ENCODE measurements around the gene NFAT5.
"Not testable (repeated sequence)": the region's sequence is repeated elsewhere in the genome, so short reads cannot be mapped to it uniquely, and the experiment has no call there.

Gene NFAT5

DNA sequence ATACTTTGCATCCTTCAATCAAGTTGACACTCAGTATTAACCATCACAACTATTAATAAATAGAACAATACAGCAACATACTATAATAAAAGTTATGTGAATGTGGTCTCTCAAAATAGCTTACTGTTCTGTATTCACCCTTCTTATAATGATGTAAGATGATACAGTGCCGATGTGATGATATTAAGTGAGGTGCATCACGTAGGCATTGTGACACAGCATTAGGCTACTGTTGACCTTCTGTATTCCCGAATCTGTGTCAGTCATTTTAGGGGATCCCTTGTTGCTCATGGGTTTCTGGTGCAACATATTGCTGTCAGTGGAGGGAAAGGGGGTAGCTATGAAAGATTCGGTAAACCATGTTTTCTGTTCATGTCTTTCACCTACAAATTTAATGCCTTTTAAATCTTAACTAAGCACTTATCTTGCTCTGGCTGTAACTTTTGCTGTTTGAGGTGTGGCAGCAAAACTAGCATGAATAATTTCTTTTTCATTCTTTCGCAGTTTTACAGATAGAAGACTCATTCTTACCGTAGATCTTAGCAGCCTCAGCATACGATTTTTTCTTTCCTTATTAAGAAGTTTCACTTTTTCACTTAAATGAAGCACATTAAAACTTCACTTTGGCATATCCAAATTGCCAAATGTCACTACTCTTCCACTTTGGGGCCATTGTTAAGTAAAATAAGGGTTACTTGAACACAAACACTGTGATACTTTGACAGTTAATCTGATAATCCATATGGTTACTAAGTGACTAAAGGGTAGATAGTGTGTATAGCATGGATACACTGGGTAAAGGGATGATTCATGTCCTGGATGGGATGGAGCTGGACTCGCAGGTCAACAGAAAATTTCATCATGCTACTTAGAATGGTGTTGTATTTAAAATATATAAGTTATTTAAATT is 29.6 kb downstream of the NFAT5 start:
- no peak for DNase-seq

DNA sequence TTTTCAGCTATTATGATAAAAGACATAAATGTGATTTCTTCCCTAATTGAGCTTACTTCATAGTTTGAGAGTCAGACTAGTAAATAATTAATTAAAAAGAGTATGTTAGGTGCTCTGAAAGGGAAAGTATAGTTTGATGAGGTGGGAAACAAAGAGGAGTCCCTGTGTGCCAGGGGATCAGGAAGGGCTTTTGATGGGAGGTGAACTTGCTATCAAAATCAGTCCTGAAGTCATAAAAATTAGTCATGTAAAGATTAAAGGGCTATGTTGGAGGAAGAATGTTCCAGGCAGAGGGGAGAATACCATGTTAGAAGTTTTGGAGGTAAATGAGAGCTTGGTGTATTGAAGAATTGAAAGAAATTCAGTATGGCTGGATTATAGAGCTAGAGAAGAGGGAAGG is 31.0 kb downstream of the NFAT5 start:
- no peak for DNase-seq

DNA sequence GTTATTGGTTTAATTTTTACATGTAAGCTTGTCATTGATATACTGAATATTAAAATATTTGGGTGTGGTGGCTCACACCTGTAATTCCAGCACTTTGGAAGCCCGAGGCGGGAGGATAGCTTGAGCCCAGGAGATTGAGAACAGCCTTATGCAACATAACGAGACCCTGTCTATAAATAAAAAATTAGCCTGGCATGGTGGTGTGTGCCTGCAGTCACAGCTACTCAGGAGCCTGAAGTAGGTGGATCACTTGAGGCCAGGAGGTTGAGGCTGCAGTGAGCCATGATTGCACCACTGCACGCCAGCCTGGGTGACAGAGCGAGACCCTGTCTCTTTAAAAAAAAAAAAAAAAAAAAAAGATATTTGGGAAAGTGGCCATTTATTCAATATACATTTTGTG is 32.3 kb downstream of the NFAT5 start:
- no peak for DNase-seq

DNA sequence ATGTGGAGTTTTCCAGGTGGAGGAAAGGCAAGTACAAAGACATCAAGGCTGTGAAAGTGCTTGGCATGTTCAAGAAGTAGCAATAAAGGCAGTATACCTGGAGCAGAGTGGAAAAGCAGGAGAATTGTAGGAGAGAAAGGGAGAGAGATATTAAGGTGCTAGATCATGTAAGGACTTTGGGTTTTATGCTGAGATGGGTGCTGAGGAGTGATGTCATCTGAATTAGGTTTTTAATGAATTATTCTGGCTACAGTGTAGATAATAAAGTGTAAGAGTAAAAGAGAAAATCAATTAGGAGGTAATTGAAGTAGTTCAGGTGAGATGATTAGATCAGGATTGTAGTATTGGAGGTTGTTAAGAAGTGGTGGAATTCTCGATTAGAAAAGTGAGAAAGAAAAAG is 34.0 kb downstream of the NFAT5 start:
- no peak for DNase-seq

DNA sequence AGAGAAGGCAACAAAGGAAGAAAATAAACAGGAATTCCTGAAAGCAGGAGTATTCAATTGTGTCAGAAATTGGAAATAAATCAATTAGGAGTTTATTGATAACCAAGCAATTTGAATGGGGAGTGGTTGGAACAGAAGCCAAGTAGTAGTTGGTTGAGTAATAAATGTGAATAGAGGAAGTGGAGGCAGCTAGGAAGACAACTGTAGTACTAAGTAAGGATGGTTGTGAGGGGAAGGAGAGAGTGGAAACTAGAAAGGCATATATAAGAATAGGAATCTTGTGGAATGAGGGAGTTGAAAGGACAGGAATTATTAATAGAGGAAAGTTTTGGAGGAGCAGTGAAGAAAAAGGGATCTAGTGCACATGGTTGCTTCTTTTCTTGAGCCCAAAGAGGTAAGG is 34.4 kb downstream of the NFAT5 start:
- no peak for DNase-seq

DNA sequence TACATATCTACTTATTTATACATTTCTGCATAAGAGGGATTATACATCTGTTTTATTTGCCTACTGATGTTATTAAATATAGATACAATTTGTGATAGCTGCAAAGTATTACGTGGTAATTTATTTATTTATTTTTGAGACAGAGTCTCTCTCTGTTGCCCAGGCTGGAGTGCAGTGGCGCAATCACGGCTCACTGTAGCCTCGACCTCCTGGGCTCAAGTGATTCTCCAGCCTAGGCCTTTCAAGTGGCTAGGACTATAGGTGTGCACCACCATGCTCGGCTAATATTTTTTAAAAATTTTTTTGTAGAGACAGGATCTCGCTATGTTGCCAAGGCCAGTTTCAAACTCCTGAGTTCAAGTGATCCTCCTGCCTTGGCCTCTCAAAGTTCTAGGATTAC is 35.5 kb downstream of the NFAT5 start:
- no peak for DNase-seq

DNA sequence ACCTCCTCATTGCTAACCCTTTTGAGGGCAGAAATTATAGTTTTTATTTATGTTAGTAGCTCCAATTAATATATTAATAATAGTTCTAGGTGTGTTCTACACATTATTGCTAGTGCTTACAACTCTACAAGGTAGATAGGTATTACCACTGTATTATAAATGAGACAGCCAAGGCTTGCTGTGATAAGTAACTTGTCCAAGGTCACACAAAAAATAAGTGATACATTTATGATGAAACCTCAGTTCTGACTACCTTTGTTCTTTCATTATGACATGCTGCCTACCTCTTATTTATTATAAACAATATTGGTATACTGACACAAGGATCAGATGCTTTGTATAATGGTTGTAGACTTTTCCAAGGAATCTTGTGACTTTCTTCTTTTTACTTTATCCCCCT is 41.2 kb downstream of the NFAT5 start:
- DNase-seq, result no peak

DNA sequence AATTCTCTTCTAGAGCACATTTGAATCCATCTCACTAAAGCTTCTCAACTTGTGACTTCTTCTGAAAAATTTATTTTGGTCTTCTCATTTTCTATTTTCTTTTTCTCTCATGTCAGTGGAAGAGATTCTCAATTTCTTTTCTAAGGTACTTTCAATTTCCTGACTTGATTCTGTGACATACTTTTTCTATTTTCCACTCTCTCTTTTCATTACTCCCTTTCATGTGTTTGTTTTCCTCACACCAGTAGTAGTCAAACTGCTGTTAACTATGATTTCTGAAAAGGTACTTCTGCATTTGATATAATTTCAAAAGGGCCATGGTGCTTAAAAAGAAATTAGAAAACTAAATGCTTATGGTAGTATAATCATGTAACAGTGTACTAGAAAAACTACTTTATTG is 41.9 kb downstream of the NFAT5 start:
- no peak for DNase-seq

DNA sequence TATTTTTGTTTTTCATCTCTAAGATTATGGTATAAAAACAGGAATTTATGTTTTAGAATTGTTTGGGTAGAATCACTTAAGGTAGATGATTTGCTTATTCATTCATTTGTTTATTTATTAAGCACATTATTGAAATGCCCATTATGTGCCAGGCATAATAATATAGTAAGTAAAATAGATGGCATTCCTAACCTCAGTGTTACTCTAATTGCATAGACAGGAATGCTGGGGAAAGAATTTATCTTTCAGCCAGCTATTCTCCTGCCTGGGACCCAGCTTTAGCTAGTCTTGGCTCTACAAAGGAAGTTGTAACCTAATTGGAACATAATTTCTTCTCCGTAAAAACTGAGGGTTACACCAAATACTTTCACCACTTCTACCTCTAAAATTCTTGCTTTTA is 44.6 kb downstream of the NFAT5 start:
- DNase-seq, result no peak

DNA sequence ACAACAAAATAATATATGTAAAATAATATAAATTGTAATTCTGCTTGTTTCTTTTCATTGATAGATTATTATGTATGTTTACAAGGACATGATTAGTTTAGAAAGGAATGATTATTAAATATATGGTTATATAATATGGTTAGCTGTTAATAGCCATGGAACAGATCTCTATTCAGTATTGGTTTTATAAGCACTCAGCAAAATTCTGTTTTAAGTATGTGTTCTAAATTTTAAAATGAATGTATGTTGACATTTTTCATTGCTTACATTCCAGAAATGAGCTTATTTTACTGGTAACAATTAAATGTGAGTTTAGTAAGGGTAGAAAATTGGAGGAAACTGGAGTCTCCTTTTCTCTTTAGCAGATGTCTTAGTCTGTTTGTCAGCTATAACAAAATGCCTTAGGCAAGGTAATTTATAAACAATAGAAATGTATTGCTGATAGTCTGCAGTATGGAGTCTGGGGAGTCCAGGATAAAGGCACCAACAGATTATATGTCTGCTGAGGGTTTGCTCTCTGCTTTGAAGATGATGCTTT is 45.4 kb downstream of the NFAT5 start:
- no peak for DNase-seq

DNA sequence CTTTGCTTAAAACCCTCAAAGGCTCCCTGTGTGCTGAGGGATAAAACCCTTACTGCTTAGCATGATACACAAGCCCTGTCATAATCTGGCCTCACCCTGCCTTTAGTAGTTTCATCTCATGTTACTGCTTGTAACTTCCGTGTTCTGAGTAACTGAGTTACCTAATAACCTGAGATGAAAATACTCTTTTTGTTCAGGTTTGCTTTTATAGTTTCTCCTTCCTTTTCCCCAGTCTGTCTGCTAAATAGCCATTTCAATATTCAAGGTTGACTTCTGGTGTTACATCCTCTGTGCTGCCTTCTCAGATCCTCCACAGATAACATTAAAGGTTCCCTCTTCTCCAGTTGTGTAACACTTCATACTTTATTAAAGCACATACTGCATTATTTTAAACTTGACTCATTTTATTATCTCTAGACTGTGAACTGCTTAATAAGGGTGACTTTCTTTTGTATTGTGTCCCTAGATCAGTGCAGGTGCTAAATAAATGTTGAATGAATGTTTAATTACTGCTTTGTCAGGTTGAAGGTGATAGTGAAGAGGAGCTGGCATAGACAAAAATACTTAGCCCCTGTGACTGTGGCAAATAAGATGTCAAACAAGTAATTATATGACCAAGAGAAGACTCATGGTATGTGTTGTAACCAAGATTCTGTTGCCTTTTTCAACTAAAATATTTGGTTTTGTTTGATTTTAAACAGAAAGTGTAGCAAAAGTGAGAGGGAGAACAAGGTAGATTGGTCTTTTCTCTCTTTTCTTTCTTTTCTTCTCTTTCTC is 47.8 kb downstream of the NFAT5 start:
- no peak for DNase-seq

DNA sequence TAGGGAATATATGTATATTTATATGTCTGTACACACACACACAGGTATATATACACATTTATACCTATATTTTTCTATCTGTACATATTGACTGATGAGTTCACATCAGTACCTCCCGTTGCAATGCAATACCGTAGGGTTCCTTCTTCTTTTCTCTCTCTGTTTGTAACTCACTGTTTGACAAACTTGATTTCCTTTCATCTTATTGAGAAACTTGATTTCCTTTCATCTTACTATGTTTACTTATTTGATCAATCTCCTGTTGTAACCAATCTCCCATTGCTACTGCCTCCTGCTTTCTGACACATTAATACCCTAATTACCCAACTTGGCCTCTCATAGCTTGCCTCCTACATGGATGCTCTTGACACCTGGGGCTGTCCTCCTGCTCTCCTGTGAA is 49.8 kb downstream of the NFAT5 start:
- DNase-seq, result no peak

DNA sequence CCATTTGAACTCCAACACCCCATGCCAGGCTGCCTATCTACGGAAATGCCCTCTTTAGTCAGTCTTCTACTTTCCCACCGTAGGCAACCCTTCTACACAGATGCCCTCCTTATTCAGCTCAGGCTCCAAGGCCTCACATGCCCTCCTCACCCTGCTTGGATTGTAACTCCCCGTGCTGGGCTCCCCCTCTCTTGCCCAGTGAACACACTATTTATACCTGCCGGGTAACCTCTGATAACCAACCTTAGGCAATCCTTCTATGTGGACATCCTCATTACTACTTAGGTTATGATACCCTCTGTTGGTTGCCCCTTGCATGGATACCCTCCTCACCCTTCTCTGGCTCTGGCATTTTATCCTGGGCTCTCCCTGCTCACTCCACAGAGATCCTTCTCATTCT is 50.3 kb downstream of the NFAT5 start:
- DNase-seq, result no peak

DNA sequence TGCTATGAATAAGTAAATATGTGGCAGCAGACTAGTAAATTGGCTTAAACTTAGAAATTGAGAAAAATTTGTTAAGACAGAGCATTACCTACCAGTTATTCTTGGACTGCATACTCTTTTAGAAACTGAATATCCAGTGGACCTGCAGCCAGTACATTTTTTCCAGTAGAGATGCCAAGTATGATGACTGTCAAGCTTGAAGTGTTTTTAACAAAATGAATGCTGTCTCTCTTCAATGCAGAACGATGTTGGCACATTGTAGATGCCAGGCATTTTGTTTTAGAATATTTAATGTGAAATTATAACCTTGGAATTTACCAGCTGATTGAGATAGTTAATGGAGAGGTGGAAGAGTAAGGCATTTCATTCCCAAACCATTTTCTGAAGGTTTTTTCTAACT is 52.5 kb downstream of the NFAT5 start:
- no peak for DNase-seq

DNA sequence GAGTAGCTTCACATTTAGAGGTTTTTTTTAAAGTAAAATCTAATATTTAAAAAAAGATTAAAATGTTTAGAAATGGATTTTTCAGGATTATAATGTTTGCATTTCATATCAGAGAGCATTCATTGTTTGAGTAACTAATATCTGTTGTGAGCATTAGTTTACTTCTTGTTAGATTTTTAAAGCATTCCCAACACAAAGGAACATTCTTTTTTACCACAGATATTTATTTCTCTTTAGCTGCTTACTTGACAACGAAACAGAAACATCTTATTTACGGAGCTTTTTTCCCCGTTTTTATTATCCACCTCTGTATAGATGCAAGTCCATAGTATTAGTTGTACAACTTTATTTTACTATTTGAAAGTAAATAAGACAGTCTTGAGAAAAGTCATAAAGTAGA is 53.0 kb downstream of the NFAT5 start:
- DNase-seq, result no peak

DNA sequence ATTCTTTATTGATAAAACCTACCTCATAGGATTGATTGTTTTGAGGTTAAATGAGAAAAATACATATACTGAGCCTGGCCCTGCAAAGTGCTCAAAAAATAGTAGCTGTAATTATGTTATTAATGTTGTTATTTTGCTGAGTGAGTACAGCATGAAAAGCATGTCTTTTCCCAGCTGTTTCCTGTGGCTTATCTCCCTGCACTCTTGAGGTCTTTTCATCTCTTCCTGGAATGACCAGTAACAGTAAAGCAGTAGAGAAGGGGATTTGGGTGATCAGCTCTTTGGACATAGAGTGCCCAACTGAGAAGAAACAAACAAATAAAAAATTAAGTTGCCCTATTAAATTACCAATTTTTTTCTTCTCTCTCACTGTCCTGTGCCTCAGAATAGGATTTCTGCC is 53.7 kb downstream of the NFAT5 start:
- no peak for DNase-seq

DNA sequence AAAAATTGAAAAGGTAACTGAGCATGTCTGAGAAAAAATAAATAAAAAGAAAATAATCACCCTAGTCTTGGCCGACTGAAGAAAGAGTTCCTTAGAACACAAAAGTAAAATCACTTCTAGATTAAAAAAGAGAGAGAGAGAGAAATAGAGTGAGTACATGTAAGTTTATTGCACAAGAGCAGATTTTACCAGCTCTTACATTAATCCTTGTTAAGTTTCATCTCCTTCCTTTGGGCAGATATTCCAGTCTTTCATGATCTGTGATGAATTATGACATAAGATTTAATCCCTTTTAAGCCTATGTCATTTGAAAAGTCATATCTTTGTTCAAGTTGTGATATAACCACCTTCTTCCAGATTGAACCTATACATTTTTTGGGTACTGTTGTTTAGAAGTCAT is 54.8 kb downstream of the NFAT5 start:
- no peak for DNase-seq

DNA sequence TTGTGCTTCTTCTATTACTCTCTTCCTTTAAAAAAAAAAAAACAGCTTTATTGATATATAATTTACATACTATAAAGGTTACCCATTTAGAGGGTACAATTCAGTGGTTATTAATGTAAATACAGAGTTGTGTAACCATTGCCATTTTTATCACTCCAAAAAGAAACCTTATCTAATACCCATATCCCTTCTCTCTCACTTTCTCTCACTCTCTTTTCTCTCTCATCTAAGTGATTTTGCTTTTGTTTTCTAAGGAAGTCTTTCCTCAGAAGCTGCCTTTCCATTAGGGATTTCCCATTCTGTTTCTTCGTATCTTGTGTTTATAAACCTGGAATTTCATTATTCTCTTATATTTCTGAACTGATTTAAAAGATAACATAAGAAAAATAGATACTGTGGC is 55.5 kb downstream of the NFAT5 start:
- no peak for DNase-seq

DNA sequence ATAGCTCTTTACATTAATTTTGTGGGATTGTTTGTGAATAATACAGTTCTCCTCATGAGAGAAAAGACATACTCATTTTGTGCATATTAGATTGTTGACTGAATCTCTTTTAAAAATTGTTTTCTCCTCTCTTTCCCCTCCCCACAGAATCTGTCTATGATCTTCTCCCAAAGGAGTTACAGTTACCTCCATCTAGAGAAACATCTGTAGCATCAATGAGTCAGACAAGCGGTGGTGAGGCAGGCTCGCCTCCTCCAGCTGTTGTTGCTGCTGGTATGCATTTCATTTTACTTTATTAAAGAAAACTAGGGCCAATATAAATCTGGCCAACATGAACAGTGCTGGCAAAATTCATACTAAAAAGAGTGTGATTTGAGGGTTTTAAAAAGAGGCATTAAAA is 60.5 kb downstream of the NFAT5 start:
- DNase-seq, result no peak

DNA sequence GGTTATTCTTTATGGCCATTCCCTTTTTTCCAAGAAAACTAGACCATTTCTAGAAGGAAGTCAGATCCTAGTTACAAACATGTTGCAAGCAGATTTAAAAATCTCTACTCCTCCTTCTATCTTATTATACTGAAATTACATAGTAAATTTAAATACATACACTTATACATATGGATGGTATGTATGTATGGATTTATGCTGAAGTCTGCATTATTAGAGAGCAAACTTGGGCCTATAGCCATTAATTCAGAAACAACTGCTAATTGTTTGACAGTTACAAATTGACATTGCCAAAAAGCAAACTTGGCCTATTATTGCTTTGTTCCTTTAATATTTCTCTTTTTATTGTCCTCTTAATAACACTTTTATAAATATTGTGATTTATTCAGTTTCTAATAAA is 67.1 kb downstream of the NFAT5 start:
- DNase-seq, result no peak

DNA sequence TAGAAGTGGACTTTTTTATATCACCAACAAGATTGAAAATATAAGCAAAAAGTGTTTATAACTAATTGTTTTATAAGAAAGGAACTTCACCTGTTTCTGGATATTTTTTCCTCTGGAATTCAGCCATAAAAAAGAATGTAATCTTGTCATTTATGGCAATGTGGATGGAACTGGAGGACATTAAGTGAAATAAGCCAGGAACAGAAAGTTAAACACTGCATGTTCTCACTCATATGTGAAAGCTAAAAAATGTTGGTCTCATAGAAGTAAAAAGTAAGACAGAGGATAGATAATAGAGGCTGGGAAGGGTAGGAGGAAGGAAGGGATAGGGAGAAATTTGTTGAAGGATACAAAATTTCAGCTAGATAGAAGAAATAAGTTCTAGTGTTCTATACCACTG is 67.6 kb downstream of the NFAT5 start:
- DNase-seq, result no peak

DNA sequence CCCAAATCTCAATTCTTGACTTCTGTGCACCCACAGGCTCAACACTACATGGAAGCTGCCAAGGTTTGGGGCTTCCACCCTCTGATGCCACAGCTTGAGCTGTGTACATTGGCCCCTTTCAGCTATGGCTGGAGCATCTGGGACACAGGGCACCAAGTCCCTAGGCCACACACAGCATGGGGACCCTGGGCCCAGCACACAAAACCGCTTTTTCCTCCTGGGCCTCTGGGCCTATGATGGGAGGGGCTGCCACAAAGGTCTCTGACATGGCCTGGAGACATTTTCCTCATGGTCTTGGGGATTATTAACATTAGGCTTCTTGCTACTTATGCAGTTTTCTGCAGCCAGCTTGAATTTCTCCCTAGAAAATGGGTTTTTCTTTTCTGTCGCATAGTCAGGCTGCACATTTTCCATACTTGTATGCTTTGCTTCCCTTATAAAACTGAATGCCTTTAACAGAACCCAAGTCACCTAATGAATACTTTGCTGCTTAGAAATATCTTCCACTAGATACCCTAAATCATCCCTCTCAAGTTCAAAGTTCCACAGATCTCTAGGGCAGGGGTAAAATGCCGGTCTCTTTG is 70.9 kb downstream of the NFAT5 start:
- not testable (repeated sequence) for DNase-seq

DNA sequence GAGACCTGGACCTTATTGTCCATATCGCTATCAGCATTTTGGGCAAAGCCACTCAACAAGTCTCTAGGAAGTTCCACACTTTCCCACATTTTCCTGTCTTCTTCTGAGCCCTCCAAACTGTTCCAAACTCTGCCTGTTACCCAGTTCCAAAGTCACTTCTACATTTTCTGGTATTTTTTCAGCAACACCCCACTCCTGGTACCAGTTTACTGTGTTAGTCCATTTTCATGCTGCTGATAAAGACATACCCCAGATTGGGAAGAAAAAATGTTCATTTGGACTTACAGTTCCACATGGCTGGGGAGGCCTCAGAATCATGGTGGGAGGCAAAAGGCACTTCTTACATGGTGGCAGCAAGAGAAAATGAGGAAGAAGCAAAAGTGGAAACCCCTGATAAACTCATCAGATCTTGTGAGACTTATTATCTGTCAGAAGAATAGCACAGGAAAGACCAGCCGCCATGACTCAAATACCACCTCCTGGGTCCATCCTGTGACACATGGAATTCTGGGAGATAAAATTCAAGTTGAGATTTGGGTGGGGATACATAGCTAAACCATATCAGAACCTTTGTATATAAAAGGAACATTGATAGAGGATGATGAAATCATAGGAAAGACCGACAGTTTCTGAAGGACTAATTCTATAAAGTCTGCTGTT is 71.6 kb downstream of the NFAT5 start:
- DNase-seq, result not testable (repeated sequence)
